Skin of body (tissue), 2 donors: ENCODE measurements around the gene SOWAHD. TPM values are rescaled to one million over a fixed set of nuclear protein-coding genes. Genes with fewer than 3 reads are reported as not detected.
"Not testable (repeated sequence)": the region's sequence is repeated elsewhere in the genome, so short reads cannot be mapped to it uniquely, and the experiment has no call there.

Experiments used
- DNase-seq: peaks from one replicate; lab custom pipeline; 2025; lab: John Stamatoyannopoulos, UW
- total RNA-seq: library from RNA; depleted of rRNA; stranded (reverse); fragments of >200 nt; gene quantifications from one replicate; pipeline ENCODE4 v1.2.3, GENCODE V29; 2014

SOWAHD gene
- total RNA-seq, 1 donor from 2014 or later: 0.79 TPM

DNA sequence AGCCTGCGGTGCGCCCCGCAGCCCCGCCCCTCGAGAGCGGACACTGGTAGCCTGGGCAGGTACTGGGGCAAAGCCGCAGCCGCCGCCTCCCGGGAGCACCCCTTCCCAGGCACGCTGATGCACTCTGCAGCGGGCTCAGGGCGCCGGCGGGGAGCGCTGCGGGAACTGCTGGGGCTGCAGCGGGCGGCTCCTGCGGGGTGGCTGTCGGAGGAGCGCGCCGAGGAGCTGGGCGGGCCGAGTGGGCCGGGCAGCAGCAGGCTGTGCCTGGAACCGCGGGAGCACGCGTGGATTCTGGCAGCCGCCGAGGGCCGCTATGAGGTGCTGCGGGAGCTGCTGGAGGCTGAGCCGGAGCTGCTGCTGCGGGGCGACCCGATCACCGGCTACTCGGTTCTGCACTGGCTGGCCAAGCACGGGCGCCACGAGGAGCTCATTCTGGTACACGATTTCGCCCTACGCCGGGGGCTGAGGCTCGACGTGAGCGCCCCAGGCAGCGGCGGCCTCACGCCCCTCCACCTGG, 401 bp downstream of the SOWAHD start:
- no peak for DNase-seq

DNA sequence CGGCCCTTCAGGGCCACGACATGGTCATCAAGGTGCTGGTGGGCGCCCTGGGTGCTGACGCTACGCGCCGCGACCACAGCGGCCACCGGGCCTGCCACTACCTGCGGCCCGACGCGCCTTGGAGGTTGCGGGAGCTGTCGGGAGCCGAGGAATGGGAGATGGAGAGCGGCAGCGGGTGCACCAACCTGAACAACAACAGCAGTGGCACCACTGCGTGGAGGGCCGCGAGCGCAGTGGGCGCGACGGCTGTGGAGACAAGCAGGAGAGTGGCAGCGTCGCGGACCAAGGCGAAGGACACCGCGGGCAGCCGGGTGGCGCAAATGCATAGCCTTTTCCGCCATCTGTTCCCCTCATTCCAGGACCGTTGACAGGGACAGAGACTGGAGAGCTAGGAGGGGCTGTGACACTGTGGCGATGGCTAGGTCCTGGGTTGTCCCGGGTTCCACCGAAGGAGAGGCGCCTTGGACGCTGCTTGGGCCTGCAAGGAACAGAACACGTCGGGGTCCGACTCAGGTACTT, 919 bp downstream of the SOWAHD start:
- DNase-seq: no peak

DNA sequence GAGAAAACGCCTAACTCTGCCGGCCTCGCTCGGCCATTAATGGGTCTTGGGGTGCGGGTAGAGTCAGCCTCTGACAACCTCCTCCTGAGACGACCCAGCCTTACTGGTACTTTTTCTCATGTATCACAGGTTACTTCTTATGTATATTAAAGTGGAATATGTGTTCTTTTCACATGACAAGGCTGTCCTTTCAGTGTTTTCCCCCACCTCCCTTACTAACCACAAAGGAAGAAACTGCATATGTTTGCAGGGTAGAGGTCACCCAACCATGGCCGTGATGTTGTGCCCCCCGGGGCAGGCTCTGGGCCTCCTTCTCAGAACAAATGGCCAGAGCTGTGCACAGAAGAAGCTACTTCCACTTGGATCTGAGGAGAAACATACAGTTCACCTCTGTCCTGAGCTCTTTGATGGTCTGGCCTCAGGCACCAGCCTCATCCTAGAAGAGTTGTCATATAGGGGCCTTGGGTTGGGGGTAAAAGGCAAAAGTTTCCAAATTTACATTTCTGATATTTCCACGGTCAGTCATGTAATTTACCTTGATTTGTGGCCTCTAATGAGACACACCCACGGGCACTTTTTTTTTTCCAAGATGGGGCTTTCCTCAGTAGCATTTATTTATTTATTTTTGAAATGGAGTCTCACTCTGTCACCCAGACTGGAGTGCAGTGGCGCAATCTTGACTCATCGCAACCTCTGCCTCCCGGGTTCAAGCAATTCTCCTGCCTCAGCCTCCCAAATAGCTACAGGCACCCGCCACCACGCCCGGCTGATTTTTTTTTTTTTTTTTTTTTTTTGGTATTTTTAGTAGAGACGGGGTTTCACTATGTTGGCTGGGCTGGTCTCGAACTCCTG, 1.9 kb downstream of the SOWAHD start:
- no peak for DNase-seq

DNA sequence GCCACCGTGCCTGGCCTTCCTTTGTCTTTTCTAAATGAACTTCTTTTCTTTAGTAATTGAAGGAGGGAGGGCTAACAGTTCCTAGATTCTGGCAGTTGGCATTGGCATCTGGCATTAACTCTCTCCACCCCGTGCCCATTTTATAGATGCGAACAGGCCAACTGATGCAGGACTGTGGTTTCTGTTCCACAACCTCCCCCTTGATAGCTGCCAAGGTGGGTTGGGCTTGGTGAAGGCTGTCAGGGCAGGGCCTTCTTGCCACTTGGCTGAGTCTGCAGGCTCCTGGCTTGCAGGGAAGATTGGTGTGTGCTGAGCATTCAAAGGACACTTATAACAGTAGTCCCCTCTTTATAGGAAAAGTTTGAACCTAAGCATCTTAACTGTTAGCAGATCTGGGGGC, 4.3 kb downstream of the SOWAHD start:
- DNase-seq: no peak

DNA sequence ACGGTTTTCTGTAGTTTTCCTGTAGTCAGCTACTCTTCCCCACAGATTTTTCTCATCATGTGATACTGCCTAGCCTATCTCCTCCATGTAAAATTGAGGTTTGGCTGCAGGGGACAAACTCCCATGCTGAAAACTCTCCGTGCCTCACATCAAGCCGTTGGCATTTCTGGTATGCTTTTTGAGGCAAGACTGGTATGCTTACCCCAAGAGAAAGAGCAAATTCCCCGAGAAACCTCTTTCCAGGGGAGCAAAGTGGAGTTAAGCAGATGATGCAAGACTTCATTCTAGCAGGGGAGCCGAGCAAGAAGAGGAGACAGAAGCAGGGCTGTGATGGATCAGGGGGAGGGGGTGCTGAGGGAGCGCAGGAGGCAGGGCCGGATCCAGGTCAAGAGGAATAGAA, 4.8 kb downstream of the SOWAHD start:
- DNase-seq: no peak

DNA sequence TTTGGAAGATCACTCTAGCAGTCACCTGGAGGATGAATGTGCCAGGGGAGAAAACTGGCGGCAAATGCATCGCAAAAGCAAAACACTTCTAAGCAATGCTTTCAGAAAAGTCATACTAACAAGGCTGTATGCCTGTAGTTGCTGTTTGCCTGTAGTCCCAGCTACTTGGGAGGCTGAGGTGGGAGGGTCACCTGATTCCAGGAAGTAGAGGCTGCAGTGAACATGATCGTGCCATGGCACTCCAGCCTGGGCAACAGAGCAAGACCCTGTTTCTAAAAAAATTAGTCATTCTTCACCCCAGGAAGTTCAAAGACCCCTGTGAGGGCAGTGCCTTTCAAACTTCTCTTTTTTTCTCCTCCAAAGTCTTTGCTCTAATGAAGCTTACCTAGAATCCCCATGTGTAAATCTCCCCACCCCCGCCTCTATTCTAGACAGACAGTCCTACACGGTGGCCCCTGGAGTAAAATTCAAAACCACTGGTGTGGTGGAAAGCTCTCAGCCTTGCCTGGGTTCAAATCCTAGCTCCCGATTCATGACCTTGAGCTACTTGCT, 5.5 kb downstream of the SOWAHD start:
- no peak for DNase-seq

DNA sequence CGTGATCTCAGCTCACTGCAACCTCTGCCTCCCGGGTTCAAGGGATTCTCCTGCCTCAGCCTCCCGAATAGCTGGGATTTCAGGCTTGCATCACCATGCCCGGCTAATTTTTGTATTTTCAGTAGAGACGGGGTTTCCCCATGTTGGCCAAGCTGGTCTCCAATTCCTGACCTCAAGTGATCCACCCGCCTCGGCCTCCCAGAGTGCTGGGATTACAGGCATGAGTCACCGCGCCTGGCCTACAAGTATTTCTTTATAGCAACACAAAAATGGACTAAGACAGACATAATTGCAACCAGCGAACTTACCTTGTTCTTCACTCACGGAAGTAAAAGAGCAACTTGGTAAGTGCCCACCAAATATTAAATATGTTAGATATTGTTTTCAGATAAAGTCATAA, 10.0 kb downstream of the SOWAHD start:
- DNase-seq: not testable (repeated sequence)

DNA sequence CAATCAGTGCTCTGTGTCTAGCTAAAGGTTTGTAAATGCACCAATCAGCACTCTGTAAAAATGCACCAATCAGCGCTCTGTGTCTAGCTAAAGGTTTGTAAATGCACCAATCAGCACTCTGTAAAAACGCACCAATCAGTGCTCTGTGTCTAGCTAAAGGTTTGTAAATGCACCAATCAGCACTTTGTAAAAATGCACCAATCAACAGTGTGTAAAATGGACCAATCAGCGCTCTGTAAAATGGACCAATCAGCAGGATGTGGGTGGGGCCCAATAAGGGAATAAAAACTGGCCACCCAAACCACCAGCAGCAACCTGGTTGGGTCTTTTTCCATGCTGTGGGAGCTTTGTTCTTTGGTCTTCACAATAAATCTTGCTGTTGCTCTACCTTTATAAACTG, 11.0 kb downstream of the SOWAHD start:
- DNase-seq: not testable (repeated sequence)

DNA sequence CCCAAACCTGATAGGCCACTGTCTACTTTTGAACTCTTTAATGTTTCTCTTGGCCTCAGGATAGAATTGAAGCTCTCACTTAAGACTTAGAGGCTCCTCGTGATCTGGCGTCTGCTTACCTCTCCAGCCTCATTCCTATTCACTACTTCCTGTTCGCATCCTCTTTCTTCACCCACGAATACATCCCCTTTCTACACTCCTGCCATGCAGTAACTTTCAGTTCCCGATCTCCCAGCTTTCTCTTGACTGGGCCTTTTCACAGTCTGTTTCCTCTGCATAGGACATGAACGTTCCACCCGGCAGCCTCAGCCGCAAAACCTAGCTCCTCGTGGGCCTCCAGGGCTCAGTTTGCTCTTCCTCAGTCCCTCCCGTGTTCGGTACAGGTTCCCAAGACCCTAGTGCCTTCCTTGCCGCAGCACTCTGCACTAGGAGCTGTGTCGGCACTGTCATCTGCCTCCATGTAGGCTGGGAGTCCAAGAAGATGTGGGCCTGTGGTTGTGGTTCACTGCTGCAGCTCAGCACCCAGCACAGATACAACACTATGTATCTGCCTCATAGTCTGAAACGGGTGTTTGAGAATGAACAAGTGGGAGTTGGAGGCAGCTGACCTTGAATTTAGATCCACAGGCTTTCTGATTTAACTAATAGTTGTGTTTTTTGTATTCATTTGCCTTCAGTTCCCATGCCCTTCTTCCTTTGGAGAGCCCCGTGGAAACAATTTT, 17.3 kb downstream of the SOWAHD start:
- DNase-seq: no peak

DNA sequence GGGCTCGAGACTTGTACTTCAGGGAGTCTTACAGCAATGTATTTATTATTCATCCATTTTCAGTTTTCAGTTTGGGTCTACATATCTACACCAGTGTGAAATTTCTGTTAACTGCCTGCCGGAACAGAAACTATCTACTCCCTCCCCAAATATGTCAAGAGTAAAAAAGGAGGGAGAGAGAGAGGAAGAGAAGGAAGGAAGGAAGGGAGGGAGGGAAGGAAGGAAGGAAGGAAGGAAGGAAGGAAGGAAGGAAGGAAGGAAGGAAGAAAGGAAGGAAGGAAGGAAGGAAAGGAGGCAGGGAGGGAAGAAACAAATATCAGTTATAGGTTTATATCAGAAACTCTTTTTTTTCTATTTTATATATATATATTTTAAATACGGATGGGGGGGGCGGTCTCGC, 20.4 kb downstream of the SOWAHD start:
- no peak for DNase-seq

DNA sequence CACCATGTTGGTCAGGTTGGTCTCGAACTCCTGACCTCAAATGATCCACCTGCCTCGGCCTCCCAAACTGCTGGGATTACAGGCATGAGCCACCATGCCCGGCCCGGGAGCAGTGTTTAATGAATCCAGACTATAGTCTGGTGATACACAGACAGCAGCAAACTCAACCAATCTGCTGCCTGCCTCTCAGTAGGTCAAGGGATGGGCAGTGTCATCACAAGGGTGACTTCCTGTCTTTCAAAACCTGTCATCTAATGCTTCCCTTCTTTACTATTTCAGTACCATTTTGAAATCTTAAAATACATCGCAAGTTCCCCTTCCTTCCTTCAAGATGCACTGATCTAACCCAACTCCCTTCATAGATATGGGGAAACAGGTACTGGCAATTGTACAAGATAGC, 24.6 kb downstream of the SOWAHD start:
- DNase-seq: no peak

DNA sequence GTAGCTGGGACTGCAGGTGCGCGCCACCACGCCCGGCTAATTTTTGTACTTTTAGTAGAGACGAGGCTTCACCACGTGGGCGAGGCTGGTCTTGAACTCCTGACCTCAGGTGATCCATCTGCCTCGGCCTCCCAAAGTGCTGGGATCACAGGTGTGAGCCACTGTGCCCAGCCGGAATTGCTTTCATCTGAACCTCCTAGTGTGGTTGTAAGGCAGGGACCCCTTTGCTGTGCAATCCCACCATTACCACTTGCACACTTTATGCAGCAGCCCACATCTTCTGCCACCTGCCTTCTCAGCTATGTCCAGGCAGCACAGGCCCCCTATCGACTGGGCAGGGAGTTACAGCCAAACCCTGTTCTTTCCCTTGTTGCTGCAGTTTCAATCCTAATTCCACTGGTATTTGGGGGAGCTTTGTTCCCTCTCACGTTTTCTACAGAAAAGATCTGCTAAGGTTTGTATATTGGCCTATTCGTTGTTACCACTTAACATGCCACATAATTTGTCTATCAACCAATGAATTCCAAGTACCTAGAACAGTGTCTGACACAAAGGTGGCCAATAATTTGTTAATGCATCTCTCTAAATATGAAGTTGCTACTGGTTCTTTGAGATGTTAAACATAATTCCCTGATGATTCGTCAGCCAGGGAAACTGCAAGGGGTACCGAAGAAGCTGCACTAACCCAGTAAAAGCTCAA, 26.5 kb downstream of the SOWAHD start:
- no peak for DNase-seq

DNA sequence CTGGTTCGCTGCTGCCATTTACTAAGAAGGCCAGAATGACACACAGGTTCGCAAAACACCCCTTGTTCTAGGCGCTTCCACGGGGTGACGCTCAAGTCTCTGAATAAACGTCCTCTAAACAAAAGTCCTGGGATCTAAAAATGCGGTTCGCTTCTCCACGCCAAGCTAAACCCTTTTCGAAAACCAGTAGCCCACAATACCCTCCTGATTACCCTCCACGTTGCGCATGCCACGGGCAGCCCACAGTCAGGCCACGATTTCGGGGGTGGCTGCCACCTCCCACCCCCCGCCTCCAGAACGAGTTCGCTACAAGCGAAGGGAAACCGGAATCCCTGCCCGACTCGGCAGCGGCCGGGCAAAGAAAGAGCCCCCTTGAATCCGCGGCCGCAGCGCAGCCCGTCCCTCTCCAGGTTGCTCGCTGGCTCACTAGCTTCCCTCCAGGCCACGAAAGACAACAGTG, 32.6 kb downstream of the SOWAHD start:
- peak; percentile 5 for DNase-seq

DNA sequence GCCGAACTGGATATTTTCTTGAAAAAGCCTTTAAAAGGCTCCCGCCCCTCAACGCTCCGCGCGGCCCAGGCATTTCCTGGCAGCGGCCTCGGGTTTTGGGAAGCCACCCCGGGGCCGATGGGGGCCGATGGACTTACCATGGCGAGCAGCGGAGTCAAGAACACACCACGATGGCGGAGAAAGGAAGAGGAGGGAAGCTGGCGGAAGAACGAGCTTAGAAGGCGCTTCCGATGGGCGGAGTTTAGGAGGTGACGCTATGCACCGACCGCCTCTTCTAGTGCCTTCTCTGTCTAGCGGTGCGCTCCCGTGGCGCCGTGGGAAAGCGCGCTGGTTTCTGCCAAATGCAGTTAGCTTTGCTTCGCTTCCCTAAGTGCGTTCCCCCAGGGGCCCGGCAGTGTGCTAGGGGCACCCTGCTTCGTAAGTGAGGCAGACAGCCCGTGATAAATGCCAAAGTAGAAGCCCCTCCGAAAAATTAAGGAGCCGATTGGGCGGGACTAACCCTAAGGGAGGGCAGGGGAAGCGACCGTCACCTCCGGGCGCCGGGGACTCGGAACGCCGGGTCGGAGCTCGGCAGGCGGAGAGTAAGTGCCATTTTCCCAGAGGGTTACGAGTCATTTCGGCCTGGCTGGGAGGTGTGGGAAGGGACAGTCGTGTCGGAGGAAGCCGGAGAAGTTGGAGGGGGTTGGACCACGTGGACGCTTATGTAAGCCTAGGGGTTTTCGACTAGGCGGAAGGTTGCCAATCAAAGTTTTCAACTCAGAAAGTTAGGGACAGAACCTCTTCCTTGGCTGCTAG, 33.2 kb downstream of the SOWAHD start, which contains the start of gene RPL39:
Gene RPL39 (minus strand): TSS at position 194 of the 795 bp plus-strand sequence. CDS start 54 bp downstream, at position 140.
- peak; percentile 77 for DNase-seq

DNA sequence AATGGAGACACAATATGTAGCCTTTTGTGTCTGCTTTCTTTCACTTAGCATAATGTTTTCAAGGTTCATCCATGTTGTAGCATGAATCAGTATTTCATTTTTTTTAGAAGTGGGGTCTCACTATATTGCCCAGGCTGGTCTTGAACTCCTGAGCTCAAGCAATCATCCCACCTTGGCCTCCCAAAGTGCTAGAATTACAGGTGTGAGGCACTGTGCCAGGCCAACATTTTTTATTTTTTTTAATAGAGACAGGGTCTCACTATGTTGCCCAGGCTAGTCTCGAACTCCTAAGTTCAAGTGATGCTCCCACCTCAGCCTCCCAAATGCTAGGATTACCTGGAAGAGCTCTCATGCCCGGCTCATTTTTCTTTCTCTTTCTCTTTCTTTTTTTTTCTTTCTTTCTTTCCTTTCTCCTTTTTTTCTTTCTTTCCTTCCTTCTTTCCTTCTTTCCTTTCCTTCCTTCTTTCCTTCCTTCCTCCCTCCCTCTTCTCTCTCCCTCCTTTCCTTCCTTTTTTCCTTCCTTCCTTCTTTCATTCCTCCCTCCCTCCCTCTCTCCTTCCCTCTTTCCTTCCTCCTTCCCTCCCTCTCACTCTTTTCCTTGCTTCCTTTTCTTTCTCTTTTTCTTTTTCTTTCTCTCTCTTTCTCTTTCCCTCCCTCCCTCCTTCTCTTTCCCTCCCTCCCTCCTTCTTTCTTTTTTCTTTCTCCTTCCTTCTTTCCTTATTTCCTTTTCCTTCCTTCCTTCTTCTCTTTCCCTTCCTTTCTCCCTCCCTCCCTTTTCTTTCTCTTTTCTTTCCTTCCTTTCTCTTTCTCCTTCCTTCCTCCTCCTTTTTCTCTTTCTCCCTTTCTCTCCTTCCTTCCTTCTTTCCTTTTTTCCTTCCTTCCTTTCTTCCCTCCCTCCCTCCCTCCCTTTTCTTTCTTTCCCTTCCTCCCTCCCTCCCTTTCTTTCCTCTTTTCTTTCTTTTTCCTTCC, 43.1 kb downstream of the SOWAHD start:
- no peak for DNase-seq

DNA sequence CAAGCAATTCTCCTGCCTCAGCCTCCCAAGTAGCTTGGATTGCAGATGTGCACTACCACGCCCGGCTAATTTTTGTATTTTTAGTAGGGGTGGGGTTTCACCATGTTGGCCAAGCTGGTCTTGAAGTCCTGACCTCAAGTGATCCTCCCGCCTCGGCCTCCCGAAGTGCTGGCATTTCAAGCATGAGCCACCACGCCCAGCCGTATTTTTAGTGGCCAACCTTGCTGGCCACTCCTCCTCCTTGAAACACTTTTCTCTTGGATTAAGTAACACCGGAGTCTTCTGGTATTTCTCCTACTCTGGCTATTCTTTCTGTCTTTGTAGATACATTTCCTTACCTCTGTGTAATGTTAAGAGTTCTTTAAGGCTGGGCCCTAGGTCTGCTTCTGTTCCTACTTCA, 44.2 kb downstream of the SOWAHD start:
- DNase-seq: no peak

DNA sequence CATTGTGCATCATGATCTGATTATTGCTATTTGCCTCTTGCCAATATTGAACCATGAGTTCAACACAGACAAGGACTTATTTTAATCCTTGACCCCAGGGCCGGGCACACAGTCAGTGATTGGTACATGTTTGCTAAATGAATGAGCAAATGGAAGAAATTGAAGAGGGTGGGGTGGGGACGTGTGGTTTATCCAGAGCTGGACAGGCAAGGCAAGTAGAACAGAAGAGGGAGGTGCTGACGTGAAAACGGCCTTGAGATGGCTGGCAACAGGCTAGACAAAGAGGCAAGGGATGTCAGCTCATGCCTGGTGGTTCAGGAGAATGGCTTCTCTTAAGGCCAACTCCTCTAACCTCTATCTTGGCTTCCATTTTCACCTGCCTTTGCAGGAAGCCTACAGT, 50.1 kb downstream of the SOWAHD start:
- not testable (repeated sequence) for DNase-seq

DNA sequence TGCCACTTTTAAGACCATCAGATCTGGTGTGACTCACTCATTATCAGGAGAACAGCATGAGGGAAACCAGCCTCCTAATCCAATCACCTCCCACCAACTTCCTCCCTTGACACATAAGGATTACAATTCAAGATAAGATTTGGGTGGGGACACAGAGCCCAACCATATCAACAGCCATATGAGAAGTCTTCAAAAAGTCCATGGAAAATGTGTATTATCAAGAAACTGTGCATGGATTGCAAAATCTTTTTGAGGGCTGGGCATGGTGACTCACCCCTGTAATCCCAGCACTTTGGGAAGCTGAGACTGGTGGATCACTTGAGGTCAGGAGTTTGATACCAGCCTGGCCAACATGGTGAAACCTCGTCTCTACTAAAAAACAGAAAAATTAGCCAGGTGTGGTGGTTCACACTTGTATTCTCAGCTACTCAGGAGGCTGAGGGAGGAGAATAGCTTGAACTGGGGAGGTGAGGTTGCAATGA, 50.8 kb downstream of the SOWAHD start:
- no peak for DNase-seq
